ENCODE results near the gene OR51B4.

OR51B4 gene

DNA sequence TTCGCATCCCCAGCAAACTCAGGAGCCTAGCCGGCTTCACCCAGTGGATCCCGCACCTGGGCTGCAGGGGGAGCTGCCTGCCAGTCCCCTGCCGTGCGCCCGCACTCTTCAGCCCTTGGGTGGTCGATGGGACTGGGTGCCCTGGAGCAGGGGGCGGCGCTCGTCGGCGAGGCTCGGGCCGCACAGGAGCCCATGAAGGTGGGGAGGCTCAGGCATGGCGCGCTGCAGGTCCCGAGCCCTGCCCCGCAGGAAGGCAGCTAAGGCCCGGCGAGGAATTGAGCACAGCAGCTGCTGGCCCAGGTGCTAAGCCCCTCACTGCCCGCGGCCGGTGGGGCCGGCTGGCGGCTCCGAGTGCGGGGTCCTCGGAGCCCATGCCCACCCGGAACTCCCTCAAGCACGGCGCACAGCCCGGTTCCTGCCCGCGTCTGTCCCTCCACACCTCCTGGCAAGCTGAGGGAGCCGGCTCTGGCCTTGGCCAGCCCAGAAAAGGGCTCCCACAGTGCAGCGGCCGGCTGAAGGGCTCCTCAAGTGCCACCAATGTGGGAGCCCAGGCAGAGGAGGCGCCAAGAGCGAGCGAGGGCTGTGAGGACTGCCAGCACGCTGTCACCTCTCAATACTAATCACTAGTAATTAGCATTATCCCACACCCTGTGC, 7.3 kb downstream of the OR51B4 start:
- peak in 1 of 56 donors; percentile 3 for DNase-seq

DNA sequence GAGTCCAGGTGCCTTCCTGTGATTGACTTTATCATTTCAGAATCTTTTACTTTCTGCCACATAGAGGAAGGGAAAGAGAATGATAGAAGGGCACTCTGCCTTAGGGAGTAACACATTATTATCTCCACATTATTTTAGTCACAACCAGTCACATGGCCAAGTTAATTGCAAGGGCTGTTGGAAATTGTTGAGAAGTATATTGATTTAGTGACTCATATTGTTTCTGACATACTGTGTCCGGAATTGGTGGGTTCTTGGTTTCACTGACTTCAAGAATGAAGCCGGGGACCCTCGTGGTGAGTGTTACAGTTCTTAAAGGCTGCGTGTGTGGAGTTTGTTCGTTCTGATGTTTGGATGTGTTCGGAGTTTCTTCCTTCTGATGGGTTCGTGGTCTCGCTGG, 8.7 kb downstream of the OR51B4 start:
- DNase-seq = no peak

DNA sequence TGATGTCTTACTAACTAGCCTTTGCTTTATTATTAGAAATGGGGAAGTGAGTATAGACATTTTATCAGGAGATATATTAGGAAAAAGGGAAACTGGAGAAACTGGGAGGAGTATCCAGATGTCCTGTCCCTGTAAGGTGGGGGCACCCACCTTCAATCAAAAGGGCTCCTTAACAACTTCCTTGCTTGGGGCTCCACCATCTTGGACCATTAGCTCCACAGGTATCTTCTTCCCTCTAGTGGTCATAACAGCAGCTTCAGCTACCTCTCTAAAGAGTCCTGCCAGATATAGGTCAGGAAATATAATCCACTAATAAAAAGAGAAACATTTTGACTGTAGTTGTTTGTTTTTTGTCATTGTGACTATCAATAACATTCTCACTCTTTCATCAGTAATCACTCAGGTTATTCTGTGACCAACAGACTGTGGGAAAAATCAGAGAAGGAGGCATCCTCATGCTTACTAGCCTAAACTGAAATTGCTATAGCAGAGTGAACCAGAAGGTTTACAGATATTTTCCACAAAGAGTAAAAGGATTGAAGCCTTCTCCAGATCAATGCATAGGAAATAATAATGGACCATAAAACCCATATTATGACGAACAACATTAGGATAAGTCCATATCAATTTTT, 10.4 kb downstream of the OR51B4 start:
- DNase-seq = no peak

DNA sequence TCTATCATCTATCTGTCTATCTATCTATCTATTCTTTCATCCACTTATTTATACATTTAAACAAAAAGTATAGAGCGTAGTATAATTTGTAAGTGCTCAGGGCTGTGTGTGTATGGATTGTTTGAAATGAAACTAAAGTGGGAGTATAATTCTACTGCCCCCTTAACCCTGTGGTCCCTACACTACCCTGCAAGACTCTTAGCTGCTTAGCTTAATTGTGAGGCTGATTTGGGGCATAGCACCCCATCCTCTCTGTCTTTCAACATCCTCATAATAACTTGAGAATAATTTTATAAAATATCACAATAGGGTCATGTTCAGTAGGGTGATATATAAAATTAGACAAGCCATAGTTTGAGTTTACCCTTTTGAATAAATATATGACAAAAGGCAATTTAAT, 11.6 kb downstream of the OR51B4 start:
- DNase-seq = no peak

DNA sequence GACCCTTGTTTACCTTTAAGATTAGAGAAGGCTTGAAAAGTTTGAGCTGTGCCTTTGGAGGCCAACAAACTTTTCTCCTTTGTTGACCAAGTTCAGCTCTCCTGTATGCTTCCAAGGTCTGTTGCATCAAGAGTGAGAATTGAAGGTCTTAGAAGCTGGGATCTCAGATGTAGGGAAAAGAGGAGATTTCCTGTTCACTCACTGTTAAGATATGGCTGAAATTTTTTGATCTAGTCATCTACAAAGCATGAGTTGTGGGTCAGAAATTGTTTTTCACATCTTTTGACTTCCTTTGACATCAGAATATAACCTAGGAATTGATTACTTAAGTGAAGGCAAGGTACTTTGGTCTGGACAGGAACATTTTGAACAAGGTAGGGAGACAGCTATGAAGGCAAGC, 12.1 kb downstream of the OR51B4 start:
- no peak for DNase-seq

DNA sequence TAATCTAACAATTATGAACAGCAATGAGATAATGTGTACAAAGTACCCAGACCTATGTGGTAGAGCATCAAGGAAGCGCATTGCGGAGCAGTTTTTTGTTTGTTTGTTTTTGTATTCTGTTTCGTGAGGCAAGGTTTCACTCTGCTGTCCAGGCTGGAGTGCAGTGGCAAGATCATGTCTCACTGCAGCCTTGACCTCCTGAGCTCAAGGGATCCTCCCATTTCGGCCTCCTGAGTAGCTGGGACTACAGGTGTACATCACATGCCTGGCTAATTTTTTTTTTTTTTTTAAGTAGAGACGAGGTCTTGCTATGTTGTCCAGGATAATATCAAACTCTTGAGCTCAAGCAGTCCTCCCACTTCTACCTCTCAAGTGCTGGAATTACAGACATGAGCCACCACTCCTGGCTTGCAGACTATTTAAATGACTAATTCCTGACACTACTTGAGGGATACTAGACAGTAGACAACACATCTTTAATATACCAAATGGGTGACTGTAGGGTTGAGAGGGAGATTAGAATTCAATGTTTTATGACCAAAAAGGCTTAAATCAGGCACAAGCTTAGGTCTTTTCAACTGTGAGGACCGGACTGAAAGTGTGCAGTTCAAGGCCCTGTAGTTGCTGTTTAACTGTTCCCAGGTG, 12.7 kb downstream of the OR51B4 start:
- no peak for DNase-seq

DNA sequence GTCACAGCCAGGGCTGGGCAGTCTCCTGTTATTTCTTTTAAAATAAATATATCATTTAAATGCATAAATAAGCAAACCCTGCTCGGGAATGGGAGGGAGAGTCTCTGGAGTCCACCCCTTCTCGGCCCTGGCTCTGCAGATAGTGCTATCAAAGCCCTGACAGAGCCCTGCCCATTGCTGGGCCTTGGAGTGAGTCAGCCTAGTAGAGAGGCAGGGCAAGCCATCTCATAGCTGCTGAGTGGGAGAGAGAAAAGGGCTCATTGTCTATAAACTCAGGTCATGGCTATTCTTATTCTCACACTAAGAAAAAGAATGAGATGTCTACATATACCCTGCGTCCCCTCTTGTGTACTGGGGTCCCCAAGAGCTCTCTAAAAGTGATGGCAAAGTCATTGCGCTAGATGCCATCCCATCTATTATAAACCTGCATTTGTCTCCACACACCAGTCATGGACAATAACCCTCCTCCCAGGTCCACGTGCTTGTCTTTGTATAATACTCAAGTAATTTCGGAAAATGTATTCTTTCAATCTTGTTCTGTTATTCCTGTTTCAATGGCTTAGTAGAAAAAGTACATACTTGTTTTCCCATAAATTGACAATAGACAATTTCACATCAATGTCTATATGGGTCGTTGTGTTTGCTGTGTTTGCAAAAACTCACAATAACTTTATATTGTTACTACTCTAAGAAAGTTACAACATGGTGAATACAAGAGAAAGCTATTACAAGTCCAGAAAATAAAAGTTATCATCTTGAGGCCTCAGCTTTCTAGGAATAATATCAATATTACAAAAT, 13.4 kb downstream of the OR51B4 start:
- DNase-seq = no peak

DNA sequence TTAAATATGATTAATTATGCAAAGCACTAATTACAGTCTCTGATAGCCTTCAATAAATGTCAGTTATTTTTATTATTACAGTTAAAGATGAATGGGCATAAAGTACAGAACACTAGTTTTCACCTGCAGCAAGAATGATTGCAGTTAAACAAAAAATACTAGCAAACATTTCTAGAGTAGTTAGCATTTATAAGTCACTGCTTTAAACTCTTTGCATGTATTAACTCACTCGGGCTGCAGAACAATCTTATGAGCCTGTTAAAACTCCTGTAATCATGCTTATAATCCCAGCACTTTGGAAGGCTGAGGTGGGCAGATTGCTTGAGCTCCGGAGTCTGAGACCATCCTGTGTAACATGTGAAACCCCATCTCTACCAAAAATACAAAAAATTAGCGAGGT, 14.8 kb downstream of the OR51B4 start:
- no peak for DNase-seq

DNA sequence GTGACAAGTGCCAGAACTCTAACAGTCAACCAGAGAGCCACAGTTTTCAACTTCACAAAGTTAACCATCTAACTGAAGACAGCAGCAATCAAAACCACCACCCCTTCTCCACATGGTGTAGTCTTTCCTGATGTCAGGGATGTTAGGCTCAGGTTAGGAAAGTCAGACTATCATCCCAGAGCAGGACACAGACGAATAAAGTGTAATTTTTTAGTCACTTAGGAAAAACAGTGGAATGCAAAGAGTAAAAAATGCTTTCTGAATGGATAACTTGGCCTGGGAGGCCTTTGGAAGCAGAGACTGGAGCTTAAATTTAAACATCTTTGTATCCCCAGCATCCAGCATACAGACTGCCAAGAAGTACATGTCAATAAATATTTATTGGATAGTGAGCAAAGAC, 15.4 kb downstream of the OR51B4 start:
- no peak for DNase-seq

DNA sequence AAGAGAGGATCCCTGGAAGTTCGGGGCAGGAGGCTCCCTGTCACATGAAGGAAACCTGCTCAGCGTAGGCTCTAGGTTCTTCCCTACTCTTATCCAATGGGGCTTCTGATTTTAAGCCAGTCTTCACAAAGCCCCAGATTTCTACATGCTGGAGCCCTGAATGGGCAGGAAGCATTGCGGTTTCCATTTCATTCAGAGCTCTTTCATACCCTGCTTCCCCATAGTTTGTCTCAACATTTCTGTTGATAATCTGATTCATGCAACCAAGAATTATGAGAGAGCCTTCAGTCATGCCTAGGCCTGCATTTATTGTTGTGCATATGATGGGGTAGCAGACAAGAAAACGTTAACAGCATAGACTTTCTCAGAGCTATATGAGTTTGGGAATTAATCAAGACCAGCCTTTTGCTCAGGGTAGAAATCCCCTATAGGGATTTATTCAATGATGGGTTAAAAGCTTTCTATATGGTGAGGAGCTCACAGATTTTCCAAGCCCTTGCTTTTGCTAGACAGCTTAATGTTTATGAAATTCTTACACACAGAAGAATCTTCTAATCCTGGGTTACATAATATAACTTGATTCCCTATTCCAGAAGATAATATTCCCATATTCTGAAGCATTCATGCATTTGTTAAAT, 15.9 kb downstream of the OR51B4 start:
- DNase-seq = no peak

DNA sequence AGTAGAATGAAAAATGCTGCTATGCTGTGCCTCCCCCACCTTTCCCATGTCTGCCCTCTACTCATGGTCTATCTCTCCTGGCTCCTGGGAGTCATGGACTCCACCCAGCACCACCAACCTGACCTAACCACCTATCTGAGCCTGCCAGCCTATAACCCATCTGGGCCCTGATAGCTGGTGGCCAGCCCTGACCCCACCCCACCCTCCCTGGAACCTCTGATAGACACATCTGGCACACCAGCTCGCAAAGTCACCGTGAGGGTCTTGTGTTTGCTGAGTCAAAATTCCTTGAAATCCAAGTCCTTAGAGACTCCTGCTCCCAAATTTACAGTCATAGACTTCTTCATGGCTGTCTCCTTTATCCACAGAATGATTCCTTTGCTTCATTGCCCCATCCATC, 17.1 kb downstream of the OR51B4 start:
- no peak for DNase-seq

DNA sequence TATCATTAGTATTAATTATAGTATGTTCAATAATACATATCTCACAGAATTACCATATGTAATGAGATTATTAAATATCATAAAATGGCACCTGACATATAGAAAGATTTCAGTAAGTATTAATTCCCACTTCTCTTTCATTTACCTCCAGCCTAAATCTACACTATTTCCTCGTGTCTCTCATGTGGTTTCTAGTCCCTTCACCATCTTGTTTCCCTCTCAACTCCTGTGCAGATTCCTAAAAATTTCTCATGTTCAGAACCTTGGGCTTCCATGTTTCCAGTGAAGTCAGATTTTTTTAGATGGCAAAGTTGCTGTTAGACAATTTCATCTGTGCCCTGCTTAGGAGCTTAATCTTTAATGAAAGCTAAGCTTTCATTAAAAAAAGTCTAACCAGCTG, 17.9 kb downstream of the OR51B4 start:
- no peak for DNase-seq

DNA sequence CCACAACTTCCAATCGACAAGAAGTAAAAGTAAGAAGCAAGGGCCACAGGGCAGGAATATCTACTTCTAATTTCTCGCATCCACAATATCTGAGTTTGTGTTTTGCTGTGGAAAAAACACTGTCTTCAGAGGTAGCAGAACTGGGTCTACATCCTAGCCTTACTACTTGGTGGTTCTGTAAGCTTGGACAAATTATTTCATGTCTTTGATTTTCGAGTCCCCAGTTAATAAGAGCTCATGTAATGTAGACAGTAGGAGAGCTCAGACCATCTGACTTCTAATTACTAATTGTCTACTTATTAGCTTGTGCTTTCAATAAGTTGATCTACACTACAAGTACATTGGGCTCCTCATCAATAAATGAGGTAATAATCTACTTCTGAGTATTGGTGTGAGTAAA, 18.7 kb downstream of the OR51B4 start:
- DNase-seq = no peak

DNA sequence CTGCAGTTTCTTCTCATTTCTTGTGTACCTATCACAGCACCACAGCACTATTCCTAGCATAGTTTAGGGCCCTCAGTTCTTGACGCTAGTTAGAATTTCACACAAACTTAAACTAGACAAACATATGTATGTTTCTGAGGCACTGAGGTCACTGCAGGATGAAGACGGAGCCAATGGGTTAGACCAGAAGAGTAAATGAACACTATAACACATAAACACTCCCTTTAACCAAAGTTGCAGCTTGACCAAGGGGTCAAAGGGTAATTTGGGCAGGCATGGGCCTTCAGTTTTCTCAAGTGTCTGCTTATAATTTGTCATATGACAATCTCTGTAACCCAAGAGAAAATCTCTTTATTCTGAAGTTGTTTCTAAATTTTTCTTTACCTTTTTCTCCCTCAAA, 19.1 kb downstream of the OR51B4 start:
- DNase-seq = no peak

DNA sequence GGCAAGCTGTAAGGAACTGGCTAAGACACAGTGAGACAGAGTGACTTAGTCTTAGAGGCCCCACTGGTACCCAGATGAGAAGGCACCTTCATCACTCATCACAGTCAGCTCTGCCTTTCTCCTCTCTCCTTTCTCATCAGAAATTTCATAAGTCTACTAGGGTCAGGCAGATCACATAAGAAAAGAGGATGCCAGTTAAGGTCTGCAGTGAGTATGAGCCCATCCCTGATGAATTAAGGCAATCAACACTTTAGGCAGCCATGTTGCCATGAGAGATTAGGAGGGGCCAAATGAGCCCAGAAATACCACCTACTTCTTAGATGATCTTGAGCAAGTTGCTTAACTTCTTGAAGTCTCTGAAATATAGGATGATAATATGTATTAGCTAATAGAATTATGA, 20.1 kb downstream of the OR51B4 start:
- no peak for DNase-seq

DNA sequence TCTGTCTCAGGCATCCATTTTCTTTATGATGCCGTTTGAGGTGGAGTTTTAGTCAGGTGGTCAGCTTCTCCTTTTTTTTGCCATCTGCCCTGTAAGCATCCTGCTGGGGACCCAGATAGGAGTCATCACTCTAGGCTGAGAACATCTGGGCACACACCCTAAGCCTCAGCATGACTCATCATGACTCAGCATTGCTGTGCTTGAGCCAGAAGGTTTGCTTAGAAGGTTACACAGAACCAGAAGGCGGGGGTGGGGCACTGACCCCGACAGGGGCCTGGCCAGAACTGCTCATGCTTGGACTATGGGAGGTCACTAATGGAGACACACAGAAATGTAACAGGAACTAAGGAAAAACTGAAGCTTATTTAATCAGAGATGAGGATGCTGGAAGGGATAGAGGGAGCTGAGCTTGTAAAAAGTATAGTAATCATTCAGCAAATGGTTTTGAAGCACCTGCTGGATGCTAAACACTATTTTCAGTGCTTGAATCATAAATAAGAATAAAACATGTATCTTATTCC, 21.1 kb downstream of the OR51B4 start:
- DNase-seq = peak in 5 of 56 donors; percentile 0 to 11 (median 9)

DNA sequence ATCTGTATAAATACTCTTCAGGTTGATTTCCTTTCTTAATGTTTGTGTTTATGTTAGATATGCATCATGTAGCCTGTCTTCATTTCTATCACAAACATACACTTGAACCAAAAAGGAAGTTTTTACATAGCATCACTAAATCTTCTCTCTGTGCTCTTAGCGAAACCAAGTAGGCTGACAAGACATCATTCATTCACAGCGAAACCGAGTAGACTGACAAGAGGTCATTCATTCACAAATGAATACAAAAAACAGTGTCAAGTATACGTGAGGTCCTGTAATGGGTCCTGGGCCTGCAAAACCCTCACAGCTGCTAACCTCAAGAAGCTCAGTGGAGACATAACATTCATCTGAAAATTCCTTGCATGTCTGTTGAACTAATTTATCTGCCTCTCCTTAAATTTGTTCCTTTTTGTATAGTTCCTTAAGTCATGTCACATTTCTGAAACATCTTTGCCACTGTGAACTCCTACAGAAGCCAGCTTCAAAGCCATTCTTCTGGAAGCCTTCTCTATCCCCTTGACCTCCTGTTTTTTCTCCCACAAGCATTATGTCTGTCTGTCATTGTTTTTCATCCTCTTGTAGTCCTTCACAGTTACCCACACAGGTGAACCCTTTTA, 22.2 kb downstream of the OR51B4 start:
- DNase-seq = no peak

DNA sequence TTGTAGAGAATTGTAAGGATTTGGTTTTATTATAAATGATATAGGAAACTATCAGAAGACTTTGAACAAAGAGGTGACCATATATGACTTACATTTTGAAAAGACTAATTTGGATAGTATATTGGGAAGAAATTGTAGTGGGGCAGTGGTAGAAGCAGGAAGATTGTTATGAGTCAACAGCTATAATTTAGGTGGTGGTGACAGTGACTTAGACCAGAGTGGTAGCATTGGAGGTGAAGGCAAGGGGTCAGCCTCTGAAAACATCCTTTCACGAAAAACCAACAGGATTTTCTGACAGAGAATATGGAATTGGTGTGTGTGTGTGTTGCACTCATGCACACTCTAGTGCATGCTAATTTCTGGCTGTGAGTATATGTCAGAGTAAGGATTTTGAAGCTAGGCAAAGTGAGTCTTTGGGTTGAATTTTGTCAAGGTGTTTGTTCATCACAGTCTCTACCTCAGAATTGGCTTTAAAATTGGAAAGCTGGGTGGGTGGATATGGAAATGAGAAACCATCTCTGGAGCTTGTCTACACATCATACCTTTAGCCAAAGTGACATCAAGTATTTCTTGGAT, 23.9 kb downstream of the OR51B4 start:
- DNase-seq = no peak

DNA sequence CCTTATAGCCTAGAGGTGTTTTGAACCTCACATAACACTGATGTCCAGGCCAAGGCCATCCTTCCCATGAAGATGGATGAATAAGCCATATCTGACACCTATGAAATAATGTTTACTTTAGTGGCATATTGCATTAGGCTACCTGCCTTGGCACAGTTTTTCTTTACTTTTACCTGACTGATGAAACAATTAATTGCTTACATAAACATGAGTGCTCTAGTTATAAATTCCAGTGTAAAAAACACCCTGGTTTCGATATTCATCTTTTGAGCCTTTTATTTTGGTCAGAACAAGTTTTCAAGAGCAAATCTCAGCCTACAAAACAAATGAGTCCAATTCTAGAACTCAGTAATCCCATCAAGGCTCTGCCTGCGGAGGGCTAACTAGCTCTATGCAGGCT, 25.0 kb downstream of the OR51B4 start:
- no peak for DNase-seq

DNA sequence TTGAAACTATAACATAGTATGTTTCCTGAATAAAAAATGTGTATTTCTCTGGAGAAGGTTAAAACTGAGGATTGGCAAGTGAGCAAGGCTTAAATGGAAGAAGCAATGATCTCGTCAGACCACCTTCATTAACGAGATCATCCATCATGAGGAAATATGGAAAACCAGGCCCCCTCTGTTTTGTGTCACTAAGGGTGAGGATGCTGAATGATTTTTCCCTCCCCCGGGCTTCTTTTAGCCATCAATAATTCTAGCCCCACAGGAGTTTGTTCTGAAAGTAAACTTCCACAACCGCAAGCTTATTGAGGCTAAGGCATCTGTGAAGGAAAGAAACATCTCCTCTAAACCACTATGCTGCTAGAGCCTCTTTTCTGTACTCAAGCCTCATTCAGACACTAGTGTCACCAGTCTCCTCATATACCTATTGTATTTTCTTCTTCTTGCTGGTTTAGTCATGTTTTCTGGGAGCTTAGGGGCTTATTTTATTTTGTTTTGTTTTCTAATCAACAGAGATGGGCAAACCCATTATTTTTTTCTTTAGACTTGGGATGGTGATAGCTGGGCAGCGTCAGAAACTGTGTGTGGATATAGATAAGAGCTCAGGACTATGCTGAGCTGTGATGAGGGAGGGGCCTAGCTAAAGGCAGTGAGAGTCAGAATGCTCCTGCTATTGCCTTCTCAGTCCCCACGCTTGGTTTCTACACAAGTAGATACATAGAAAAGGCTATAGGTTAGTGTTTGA, 26.2 kb downstream of the OR51B4 start:
- no peak for DNase-seq

Measured in amygdala (tissue), 56 donors.